Lower leg skin (tissue), 4 donors: ENCODE measurements around the gene IQSEC3. TPM values are rescaled to one million over a fixed set of nuclear protein-coding genes. Genes with fewer than 3 reads are reported as not detected.

Experiments
- DNase-seq, 2 donors: peaks; one replicate each; pipeline ENCODE4 v3.0.0-alpha.2; 2019; ENCODE audit warnings: low spot score in 2 of 2
- H3K4me3 ChIP-seq: fragments of 200-600 bp; sonication (generic); 2 replicates; pipeline ENCODE4 v1.5.1; 2017; ENCODE audit warnings: mild to moderate bottlenecking, low read depth; ENCODE audit not compliant: poor library complexity, severe bottlenecking
- POLR2A ChIP-seq, 2 donors: fragments of 450-650 bp; IDR thresholded peaks; one replicate each; pipeline ENCODE4 v1.6.1; 2016 to 2017; ENCODE audit warnings: antibody characterized with exemption in 2 of 2, mild to moderate bottlenecking in 1 of 2, moderate library complexity in 1 of 2
- WGBS, 2 donors: methylation state at CpG; one replicate each; pipeline ENCODE4 v1.1.5; 2018; 5-methylcytosine and 5-hydroxymethylcytosine counted together
- intact Hi-C: fragments of 100-400 bp; cut with DNase I; formaldehyde crosslinking; loops from one replicate; pipeline ENCODE4 v1.15.0; 2023; ENCODE audit warnings: low total_unique reads
- total RNA-seq, 4 donors: library from RNA; depleted of rRNA; stranded (reverse); fragments of >200 nt; gene quantifications; one replicate each; pipeline ENCODE4 v1.1.0, GENCODE V29; 2016
- TF ChIP-seq, protein P1 (sequence below), 3 donors: fragments of 450-650 bp; IDR thresholded peaks; one replicate each; pipeline ENCODE4 v1.5.1; 2016; ENCODE audit warnings: antibody characterized with exemption in 3 of 3, mild to moderate bottlenecking in 3 of 3, moderate library complexity in 2 of 3

The IQSEC3 gene
- total RNA-seq, 4 donors from 2014 or later = 0.04 to 0.10 (median 0.05) TPM; not detected in 1

DNA sequence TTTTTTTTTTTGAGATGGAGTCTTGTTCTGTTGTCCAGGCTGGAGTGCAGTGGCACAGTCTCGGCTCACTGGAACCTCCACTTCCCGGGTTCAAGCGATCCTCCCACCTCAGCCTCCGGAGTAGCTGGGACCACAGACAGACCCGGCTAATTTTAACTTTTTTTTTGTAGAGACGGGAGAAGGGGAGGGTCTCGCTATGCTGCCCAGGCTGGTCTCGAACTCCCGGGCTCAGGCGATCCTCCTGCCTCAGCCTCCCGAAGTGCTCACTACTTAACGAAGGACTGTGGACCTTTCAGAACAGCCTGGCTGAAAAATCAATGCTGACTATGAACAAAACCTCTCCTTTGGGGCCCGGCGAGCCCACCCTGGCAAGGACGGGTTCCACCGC, 136.5 kb downstream of the IQSEC3 start:
- intact Hi-C loops = no loop called here
- DNase-seq = no peak
- 67 to 70% methylated on average over 14 to 15 of the region's 16 CpGs for WGBS, 2 donors
- no peak overlapping the region for H3K4me3 ChIP-seq
- TF ChIP-seq POLR2A (IDR thresholded peaks at IDR 0.05) = no peak
- TF ChIP-seq, protein P1, sequence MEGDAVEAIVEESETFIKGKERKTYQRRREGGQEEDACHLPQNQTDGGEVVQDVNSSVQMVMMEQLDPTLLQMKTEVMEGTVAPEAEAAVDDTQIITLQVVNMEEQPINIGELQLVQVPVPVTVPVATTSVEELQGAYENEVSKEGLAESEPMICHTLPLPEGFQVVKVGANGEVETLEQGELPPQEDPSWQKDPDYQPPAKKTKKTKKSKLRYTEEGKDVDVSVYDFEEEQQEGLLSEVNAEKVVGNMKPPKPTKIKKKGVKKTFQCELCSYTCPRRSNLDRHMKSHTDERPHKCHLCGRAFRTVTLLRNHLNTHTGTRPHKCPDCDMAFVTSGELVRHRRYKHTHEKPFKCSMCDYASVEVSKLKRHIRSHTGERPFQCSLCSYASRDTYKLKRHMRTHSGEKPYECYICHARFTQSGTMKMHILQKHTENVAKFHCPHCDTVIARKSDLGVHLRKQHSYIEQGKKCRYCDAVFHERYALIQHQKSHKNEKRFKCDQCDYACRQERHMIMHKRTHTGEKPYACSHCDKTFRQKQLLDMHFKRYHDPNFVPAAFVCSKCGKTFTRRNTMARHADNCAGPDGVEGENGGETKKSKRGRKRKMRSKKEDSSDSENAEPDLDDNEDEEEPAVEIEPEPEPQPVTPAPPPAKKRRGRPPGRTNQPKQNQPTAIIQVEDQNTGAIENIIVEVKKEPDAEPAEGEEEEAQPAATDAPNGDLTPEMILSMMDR (IDR thresholded peaks at IDR 0.05) = no peak

DNA sequence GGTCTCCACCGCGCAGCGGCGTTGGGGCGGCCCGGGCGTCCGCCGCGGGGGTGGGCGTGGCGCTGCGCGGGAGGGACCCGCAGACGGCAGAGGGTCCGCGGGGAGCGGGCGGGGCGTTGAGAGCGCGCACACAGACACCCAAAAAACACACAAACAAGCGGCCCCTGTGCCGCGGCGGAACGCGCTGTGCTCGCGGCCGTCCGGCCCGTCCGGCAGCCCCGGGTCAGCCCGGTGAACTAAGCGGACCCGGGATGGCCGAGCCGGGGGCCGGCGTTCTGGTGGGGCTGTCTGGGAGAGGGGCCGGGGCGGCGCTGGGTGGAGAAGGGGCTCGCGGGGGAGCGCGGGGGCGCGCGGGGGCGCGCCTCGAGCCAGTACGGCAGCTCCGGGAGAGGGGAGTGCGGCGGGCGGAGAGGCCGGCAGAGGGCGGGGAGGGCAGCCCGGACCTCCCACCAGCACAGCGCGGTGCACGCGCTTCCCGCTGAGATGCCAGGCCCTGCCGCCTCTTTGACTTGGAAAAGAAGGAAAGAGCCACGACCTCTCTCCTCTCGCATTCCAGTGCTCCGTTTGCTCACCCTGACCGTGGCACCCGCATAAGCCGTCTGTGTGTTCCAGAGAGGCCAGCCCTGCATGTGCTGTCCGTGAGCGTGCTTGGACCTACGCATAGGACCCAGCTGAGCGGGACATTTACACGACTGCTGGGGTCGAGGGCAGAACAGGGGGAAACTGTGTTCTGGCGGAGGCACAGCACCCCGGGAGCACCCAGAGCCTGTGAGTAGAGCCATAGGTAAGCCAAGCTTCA, 137.1 kb downstream of the IQSEC3 start:
- no peak for DNase-seq
- 8 to 50% methylated on average over 56 to 76 of the region's 84 CpGs for WGBS, 2 donors
- H3K4me3 ChIP-seq = no peak overlapping the region
- TF ChIP-seq, protein P1 (IDR thresholded peaks at IDR 0.05) = no peak
- TF ChIP-seq POLR2A (IDR thresholded peaks at IDR 0.05) = no peak
- intact Hi-C loops = no loop called here

DNA sequence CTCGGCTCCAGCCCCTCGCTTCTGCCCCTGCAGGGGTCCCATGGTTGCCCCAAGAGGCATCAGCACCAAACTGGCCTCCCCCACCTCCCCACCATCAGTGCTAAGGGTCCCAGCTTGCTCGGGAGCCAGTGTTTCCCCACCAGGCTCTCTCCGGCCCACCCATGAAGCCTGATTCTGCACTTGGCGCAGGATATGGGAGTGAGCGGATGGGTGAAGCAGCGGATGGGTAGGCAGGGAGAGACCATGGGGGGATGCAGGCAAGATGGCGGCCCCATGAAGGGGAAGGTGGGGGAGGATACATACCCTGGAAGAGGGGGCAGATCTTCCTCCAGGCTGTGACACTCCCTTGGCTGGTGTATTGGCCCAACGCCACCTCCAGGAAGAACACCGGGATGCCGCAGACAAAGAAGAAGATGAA, 137.7 kb downstream of the IQSEC3 start:
- 79 to 83% methylated on average over 11 of the region's 11 CpGs for WGBS, 2 donors
- intact Hi-C loops = no loop called here
- H3K4me3 ChIP-seq = no peak overlapping the region
- TF ChIP-seq, protein P1 (IDR thresholded peaks at IDR 0.05) = no peak
- no peak for TF ChIP-seq POLR2A (IDR thresholded peaks at IDR 0.05)
- no peak for DNase-seq

DNA sequence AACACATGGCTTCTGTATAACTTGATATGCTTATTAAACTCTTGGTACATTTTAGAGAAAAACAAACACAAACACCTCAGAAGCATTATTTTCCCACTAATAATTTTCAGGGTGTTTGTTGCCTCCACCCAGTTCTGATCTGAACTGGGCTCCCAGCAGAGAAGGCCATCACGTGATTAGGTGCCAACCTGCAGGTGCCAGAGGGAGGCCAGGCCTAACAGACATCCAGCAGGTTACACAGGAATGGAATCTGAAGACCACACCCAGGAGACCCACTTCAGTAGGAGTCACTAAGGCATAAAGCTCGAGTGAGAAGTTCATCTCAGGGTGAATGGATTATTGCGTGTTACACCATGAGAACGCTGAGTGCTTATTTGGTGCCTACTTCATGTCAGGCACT, 138.5 kb downstream of the IQSEC3 start:
- intact Hi-C loops = no loop called here
- WGBS, 2 donors = 74 to 76% methylated on average over 4 of the region's 4 CpGs
- no peak for TF ChIP-seq POLR2A (IDR thresholded peaks at IDR 0.05)
- TF ChIP-seq, protein P1 (IDR thresholded peaks at IDR 0.05) = no peak
- DNase-seq = no peak
- no peak overlapping the region for H3K4me3 ChIP-seq

DNA sequence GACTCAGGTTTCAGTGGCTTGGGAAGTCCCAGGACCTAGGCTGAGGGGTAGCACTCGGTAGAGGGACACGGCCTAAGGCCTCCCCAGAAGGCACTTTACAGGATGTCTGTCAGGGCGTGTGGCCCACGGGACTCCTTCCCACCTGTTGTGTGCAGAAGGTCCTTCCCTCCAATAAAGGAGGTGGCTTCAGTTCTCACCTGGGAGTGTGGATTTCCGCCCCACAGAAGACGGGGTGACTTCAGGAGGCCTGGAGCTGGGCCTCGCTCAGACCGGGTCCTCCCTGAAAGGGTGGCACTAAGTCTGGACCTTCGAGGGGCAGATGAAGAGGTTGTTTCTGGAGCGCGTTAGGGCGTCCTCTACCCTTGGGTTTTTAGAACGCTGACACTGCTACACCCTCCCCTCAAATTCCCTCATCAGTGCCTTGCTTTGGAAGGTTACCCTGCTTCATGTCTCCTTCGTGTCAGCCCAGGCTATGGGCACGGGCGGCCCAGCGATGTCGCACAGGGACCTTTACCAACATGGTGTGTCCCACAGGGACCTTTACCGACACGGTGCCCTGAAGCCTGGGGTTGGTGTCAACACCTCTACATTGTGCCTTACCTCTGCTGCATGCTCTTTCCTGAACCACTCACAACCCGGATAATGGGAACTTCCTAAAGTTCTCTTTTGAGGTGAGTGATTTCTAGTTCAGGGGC, 140.3 kb downstream of the IQSEC3 start:
- no peak for DNase-seq
- 88 to 90% methylated on average over 21 of the region's 21 CpGs for WGBS, 2 donors
- intact Hi-C loops = no loop called here
- no peak overlapping the region for H3K4me3 ChIP-seq
- TF ChIP-seq, protein P1 (IDR thresholded peaks at IDR 0.05) = no peak
- no peak for TF ChIP-seq POLR2A (IDR thresholded peaks at IDR 0.05)
